ENCODE data around the gene UBL3.

UBL3 gene

DNA sequence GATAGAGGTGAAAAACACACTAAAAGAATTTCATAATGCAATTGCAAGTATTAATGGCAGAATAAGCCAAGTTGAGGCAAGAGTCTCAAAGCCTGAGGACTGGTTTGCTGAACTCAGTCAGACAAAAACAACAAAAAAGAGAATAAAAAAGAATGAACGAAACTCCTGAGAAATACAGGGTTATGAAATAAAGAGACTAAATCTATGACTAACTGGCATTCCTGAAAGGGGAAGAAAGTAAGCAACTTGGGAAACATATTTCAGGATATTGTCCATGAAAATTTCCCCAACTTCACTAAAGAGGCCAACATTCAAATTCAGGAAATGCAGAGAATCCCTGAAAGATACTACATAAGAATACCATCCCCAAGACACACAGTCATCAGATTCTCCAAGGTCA, 47.8 kb downstream of the UBL3 start:
- Histone ChIP-seq H3K9ac (ENCODE audit: low read length) (no peak overlapping the region), H3K27me3 (ENCODE audit: control insufficient read depth, insufficient read depth, low read length) (no peaks in the 10 kb centered on the region), H3K4me3 (ENCODE audit: low read length) (no peak overlapping the region), H3K9me3 (ENCODE audit: control insufficient read depth, low read length) (no peaks in the 10 kb centered on the region), H3K36me3 (ENCODE audit: control insufficient read depth, insufficient read depth, low read length) (no peaks in the 10 kb centered on the region), H3K4me1 (ENCODE audit: control insufficient read depth, insufficient read depth, low read length) (peaks cover under 1% of the 10 kb centered on the region)

DNA sequence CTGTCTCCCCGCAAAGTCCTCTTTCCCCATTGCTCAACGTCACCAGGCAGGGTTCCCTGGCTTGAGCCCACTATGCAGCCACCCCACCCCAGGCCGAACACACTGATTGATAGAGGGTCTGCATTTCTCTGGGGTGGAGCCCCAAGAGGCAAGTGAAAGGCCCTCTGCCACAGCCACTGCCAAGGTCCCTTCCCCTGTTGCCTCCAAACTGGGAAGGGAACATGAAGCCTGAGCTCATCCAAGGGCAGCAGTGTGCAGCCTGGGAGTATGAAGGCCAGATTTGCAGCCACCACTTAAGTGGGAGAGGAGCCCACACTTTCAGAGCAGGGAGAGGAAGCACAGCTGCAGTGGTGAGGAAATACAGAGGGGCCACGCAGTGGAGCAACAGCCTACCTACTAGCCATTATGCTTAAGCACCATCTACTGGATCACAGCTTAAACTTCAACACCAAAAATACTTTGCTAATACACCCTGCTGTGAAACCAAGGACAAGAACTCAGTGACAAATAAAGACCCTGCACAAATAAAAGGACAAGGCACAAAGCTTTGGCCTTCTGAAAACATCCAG, 48.6 kb downstream of the UBL3 start:
- Histone ChIP-seq H3K36me3 (ENCODE audit: control insufficient read depth, insufficient read depth, low read length) (no peaks in the 10 kb centered on the region), H3K4me3 (ENCODE audit: low read length) (no peak overlapping the region), H3K9me3 (ENCODE audit: control insufficient read depth, low read length) (no peaks in the 10 kb centered on the region), H3K9ac (ENCODE audit: low read length) (no peak overlapping the region), H3K27me3 (ENCODE audit: control insufficient read depth, insufficient read depth, low read length) (no peaks in the 10 kb centered on the region), H3K4me1 (ENCODE audit: control insufficient read depth, insufficient read depth, low read length) (no peaks in the 10 kb centered on the region)

DNA sequence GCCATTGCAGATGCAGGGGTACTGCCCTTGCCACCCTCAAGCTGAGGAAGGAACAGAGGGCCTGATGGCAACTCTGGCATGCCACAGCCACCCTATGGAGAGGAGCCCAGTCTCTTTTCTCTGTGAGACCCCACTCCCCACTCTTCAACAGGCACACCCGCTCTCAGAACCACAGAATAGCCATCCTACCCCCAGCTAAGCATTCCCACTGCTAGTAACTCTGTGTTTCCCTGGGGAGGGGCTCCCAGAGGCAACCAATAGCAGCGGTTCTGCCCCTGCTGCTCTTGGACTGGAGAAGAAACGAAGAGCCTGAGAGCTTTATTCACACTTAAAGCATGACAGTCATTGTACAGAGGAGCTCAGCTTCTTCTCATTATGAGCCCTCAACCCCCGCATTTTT, 49.3 kb downstream of the UBL3 start:
- no peaks in the 10 kb centered on the region for H3K4me1 ChIP-seq (ENCODE audit: control insufficient read depth, insufficient read depth, low read length)
- no peaks in the 10 kb centered on the region for H3K9me3 ChIP-seq (ENCODE audit: control insufficient read depth, low read length)
- no peak overlapping the region for H3K9ac ChIP-seq (ENCODE audit: low read length)
- no peaks in the 10 kb centered on the region for H3K27me3 ChIP-seq (ENCODE audit: control insufficient read depth, insufficient read depth, low read length)
- no peak overlapping the region for H3K4me3 ChIP-seq (ENCODE audit: low read length)
- H3K36me3 ChIP-seq (ENCODE audit: control insufficient read depth, insufficient read depth, low read length), result no peaks in the 10 kb centered on the region

DNA sequence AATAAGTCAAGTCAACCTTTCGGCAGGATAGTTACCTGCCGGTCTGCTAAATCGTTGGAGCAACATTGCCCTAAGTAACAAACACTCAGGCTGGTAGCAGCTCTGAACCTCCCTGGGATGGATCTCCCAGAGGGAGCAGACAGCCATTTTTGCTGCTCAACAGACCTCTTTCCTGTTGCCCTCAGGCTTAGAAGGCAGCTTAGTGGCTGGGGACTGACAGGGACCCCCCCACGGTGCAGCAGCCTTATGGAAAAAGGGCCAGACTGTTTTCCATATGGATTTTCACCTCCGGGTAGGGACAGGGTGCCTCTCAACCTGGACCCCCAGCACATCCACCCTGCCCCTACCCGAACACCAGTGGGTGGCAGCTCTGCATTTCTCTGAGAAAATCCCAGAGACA, 49.7 kb downstream of the UBL3 start:
- Histone ChIP-seq H3K27me3 (ENCODE audit: control insufficient read depth, insufficient read depth, low read length) (no peaks in the 10 kb centered on the region), H3K36me3 (ENCODE audit: control insufficient read depth, insufficient read depth, low read length) (no peaks in the 10 kb centered on the region), H3K9me3 (ENCODE audit: control insufficient read depth, low read length) (no peaks in the 10 kb centered on the region), H3K4me1 (ENCODE audit: control insufficient read depth, insufficient read depth, low read length) (no peaks in the 10 kb centered on the region), H3K4me3 (ENCODE audit: low read length) (no peak overlapping the region), H3K9ac (ENCODE audit: low read length) (no peak overlapping the region)

- H3K9ac ChIP-seq (ENCODE audit: low read length), result no peak overlapping the region
- H3K36me3 ChIP-seq (ENCODE audit: control insufficient read depth, insufficient read depth, low read length), result no peaks in the 10 kb centered on the region
- H3K4me1 ChIP-seq (ENCODE audit: control insufficient read depth, insufficient read depth, low read length), result no peaks in the 10 kb centered on the region
- H3K27me3 ChIP-seq (ENCODE audit: control insufficient read depth, insufficient read depth, low read length), result no peaks in the 10 kb centered on the region
- H3K4me3 ChIP-seq (ENCODE audit: low read length), result no peak overlapping the region
- H3K9me3 ChIP-seq (ENCODE audit: control insufficient read depth, low read length), result no peaks in the 10 kb centered on the region
Observed at GRCh38 chr13:29799041-29799440, 51.4 kb downstream of the UBL3 start.

- Histone ChIP-seq H3K4me3 (ENCODE audit: low read length) (no peak overlapping the region), H3K9ac (ENCODE audit: low read length) (no peak overlapping the region), H3K36me3 (ENCODE audit: control insufficient read depth, insufficient read depth, low read length) (no peaks in the 10 kb centered on the region), H3K9me3 (ENCODE audit: control insufficient read depth, low read length) (no peaks in the 10 kb centered on the region), H3K4me1 (ENCODE audit: control insufficient read depth, insufficient read depth, low read length) (peaks cover 4% of the 10 kb centered on the region), H3K27me3 (ENCODE audit: control insufficient read depth, insufficient read depth, low read length) (no peaks in the 10 kb centered on the region)
Observed at GRCh38 chr13:29791997-29792780, 58.2 kb downstream of the UBL3 start.

- Histone ChIP-seq H3K4me3 (ENCODE audit: low read length) (no peak overlapping the region), H3K4me1 (ENCODE audit: control insufficient read depth, insufficient read depth, low read length) (peaks cover 4% of the 10 kb centered on the region), H3K9me3 (ENCODE audit: control insufficient read depth, low read length) (no peaks in the 10 kb centered on the region), H3K27me3 (ENCODE audit: control insufficient read depth, insufficient read depth, low read length) (no peaks in the 10 kb centered on the region), H3K36me3 (ENCODE audit: control insufficient read depth, insufficient read depth, low read length) (no peaks in the 10 kb centered on the region), H3K9ac (ENCODE audit: low read length) (no peak overlapping the region)
Observed at GRCh38 chr13:29791508-29791907, 58.9 kb downstream of the UBL3 start.

GRCh38 chr13:29786698-29787097, 63.7 kb downstream of the UBL3 start:
- Histone ChIP-seq H3K4me1 (ENCODE audit: control insufficient read depth, insufficient read depth, low read length) (peaks cover 11% of the 10 kb centered on the region), H3K9me3 (ENCODE audit: control insufficient read depth, low read length) (no peaks in the 10 kb centered on the region), H3K4me3 (ENCODE audit: low read length) (no peak overlapping the region), H3K36me3 (ENCODE audit: control insufficient read depth, insufficient read depth, low read length) (no peaks in the 10 kb centered on the region), H3K9ac (ENCODE audit: low read length) (no peak overlapping the region), H3K27me3 (ENCODE audit: control insufficient read depth, insufficient read depth, low read length) (no peaks in the 10 kb centered on the region)

GRCh38 chr13:29785978-29786377, 64.4 kb downstream of the UBL3 start:
- Histone ChIP-seq H3K4me1 (ENCODE audit: control insufficient read depth, insufficient read depth, low read length) (peaks cover 11% of the 10 kb centered on the region), H3K9me3 (ENCODE audit: control insufficient read depth, low read length) (no peaks in the 10 kb centered on the region), H3K9ac (ENCODE audit: low read length) (no peak overlapping the region), H3K27me3 (ENCODE audit: control insufficient read depth, insufficient read depth, low read length) (no peaks in the 10 kb centered on the region), H3K36me3 (ENCODE audit: control insufficient read depth, insufficient read depth, low read length) (no peaks in the 10 kb centered on the region), H3K4me3 (ENCODE audit: low read length) (no peak overlapping the region)

DNA sequence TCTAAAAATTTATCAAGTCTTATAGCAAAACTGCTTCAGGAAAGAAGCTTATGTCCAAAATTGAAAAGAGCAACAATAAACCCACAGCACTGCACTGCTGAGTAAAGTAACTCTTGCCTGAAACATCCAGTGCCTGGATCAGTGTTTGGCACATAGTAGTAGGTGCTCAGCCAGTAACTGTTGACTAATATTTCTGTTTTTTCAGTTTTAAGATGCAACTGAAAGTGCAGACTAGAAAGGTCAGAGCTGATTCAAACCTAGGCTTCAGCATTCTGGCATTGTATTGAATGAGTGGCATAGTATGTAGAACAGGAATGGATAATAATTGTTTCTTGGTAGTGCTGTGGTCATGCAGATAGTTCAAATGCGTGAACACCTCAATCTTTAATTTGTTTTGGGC, 67.6 kb downstream of the UBL3 start:
- Histone ChIP-seq H3K9me3 (ENCODE audit: control insufficient read depth, low read length) (no peaks in the 10 kb centered on the region), H3K27me3 (ENCODE audit: control insufficient read depth, insufficient read depth, low read length) (no peaks in the 10 kb centered on the region), H3K4me3 (ENCODE audit: low read length) (no peak overlapping the region), H3K36me3 (ENCODE audit: control insufficient read depth, insufficient read depth, low read length) (no peaks in the 10 kb centered on the region), H3K4me1 (ENCODE audit: control insufficient read depth, insufficient read depth, low read length) (peaks cover 7% of the 10 kb centered on the region), H3K9ac (ENCODE audit: low read length) (no peak overlapping the region)

GRCh38 chr13:29774830-29775229, 75.6 kb downstream of the UBL3 start:
- Histone ChIP-seq H3K27me3 (ENCODE audit: control insufficient read depth, insufficient read depth, low read length) (no peaks in the 10 kb centered on the region), H3K9ac (ENCODE audit: low read length) (no peak overlapping the region), H3K9me3 (ENCODE audit: control insufficient read depth, low read length) (no peaks in the 10 kb centered on the region), H3K4me1 (ENCODE audit: control insufficient read depth, insufficient read depth, low read length) (peaks cover 5% of the 10 kb centered on the region), H3K4me3 (ENCODE audit: low read length) (no peak overlapping the region), H3K36me3 (ENCODE audit: control insufficient read depth, insufficient read depth, low read length) (peaks cover 3% of the 10 kb centered on the region)

GRCh38 chr13:29771247-29771646, 79.2 kb downstream of the UBL3 start:
- H3K4me1 ChIP-seq (ENCODE audit: control insufficient read depth, insufficient read depth, low read length), result peaks cover 5% of the 10 kb centered on the region
- peaks cover 3% of the 10 kb centered on the region for H3K36me3 ChIP-seq (ENCODE audit: control insufficient read depth, insufficient read depth, low read length)
- H3K9me3 ChIP-seq (ENCODE audit: control insufficient read depth, low read length), result no peaks in the 10 kb centered on the region
- no peaks in the 10 kb centered on the region for H3K27me3 ChIP-seq (ENCODE audit: control insufficient read depth, insufficient read depth, low read length)
- no peak overlapping the region for H3K4me3 ChIP-seq (ENCODE audit: low read length)
- H3K9ac ChIP-seq (ENCODE audit: low read length), result no peak overlapping the region

Measured in mucosa of stomach (tissue), 1 donor.